Stomach (tissue), 4 donors: ENCODE data around the gene BMP7.

ENCODE experiments used
- CTCF ChIP-seq, 7 experiments: fragments of 450-650 bp in 4 of 7; fragments of 200-600 bp in 3 of 7; sonication (generic) in 3 of 7; IDR thresholded peaks; one replicate each; pipeline ENCODE4 v1.5.1; 2016 to 2019; ENCODE audit warnings: antibody characterized with exemption in 7 of 7, control low read depth in 2 of 7, mild to moderate bottlenecking in 1 of 7
- POLR2AphosphoS5 ChIP-seq, 3 donors: sonication (generic); formaldehyde crosslinking; IDR thresholded peaks; one replicate each; pipeline ENCODE4 v1.6.1; 2016; ENCODE audit warnings: antibody characterized with exemption in 3 of 3

- no peak for TF ChIP-seq CTCF (IDR thresholded peaks at IDR 0.05)
- TF ChIP-seq POLR2AphosphoS5 (IDR thresholded peaks at IDR 0.05): no peak
Measured at GRCh38 chr20:57221916-57222630, 44.4 kb downstream of the BMP7 start.
